H1 (cell line): ENCODE data around the gene EIF4E3. TPM values are rescaled to one million over a fixed set of nuclear protein-coding genes. Genes with fewer than 3 reads are reported as not detected.

Experiments used
- CTCF ChIA-PET: fragments of 300-600 bp; sonication (Branson Sonifier 250); formaldehyde crosslinking; loops from one replicate; lab custom pipeline; 2021; ENCODE audit not compliant: partially characterized antibody; lab: Charles Lee
- POLR2A ChIA-PET: fragments of 300-600 bp; sonication (Branson Sonifier 250); formaldehyde crosslinking; loops from one replicate; lab custom pipeline; 2021; ENCODE audit warnings: inconsistent platforms; ENCODE audit not compliant: partially characterized antibody; lab: Charles Lee
- DNase-seq, 2 experiments: peaks; one replicate each; pipeline versions ENCODE4 v3.0.0 to v3.0.0-alpha.2; 2010 to 2022; ENCODE audit warnings: low spot score in 2 of 2, low read depth in 1 of 2, mixed read lengths in 1 of 2
- FAIRE-seq: peaks from 2 replicates; lab custom pipeline; 2011; peaks lifted over from hg19 to GRCh38; lab: Jason Lieb, UNC
- H2AFZ ChIP-seq: 2 replicates; pipeline ENCODE4 v1.8.1; 2012; ENCODE audit warnings: low read length, inconsistent platforms
- H2AK5ac ChIP-seq: 2 replicates; pipeline ENCODE4 v1.6.1; 2013; ENCODE audit warnings: low read depth, low read length
- H2BK120ac ChIP-seq: replicated peaks from 2 replicates; pipeline ENCODE3; 2013; ENCODE audit warnings: low read depth, low read length, inconsistent platforms
- H2BK12ac ChIP-seq: 2 replicates; pipeline ENCODE4 v1.6.1; 2013; ENCODE audit warnings: low read depth, low read length
- H2BK15ac ChIP-seq: 2 replicates; pipeline ENCODE4 v1.6.1; 2013; ENCODE audit warnings: low read length
- H2BK20ac ChIP-seq: 2 replicates; pipeline ENCODE4 v1.6.1; 2013; ENCODE audit warnings: low read length
- H2BK5ac ChIP-seq: 2 replicates; pipeline ENCODE4 v1.6.1; 2013; ENCODE audit warnings: low read depth, low read length
- H3K14ac ChIP-seq: 2 replicates; pipeline ENCODE4 v1.6.1; 2013; ENCODE audit warnings: inconsistent platforms; ENCODE audit not compliant: insufficient read length
- H3K18ac ChIP-seq: 2 replicates; pipeline ENCODE4 v1.6.1; 2013; ENCODE audit warnings: low read length; ENCODE audit errors: extremely low read depth
- H3K23ac ChIP-seq: 2 replicates; pipeline ENCODE4 v1.6.1; 2013; ENCODE audit warnings: inconsistent platforms; ENCODE audit not compliant: insufficient read length
- H3K23me2 ChIP-seq: 2 replicates; pipeline ENCODE4 v1.6.1; 2013; ENCODE audit warnings: low read depth, low read length
- H3K27ac ChIP-seq: 2 replicates; pipeline ENCODE4 v1.6.1; 2011; ENCODE audit warnings: low read depth, low read length, inconsistent platforms
- H3K27me3 ChIP-seq, 4 experiments: replicated peaks in 1 of 4; 1 replicate in 1 of 4; 2 replicates in 3 of 4; pipeline versions ENCODE4 v1.6.1 to v1.8.1; 2011 to 2013; ENCODE audit warnings: low read length in 3 of 4, mild to moderate bottlenecking in 3 of 4, inconsistent platforms in 2 of 4, mixed read lengths in 2 of 4, moderate library complexity in 1 of 4; ENCODE audit not compliant: control insufficient read depth in 3 of 4, insufficient read depth in 3 of 4; ENCODE audit errors: extremely low read depth in 1 of 4
- H3K36me3 ChIP-seq, 4 experiments: 2 replicates each; pipeline versions ENCODE4 v1.6.1 to v1.8.1; 2011 to 2013; ENCODE audit warnings: mild to moderate bottlenecking in 4 of 4, low read length in 3 of 4, moderate library complexity in 2 of 4, control low read depth in 1 of 4, inconsistent platforms in 1 of 4; ENCODE audit not compliant: insufficient read depth in 4 of 4, control insufficient read depth in 2 of 4
- H3K4ac ChIP-seq: replicated peaks from 2 replicates; pipeline ENCODE3; 2013; ENCODE audit warnings: low read length, low read depth, mixed read lengths, inconsistent platforms; ENCODE audit not compliant: insufficient read length
- H3K4me1 ChIP-seq, 4 experiments: replicated peaks in 1 of 4; 1 replicate in 1 of 4; 2 replicates in 3 of 4; pipeline versions ENCODE4 v1.6.1 to v1.8.1; 2011 to 2013; ENCODE audit warnings: low read length in 3 of 4, inconsistent platforms in 2 of 4, mixed read lengths in 1 of 4; ENCODE audit not compliant: insufficient read depth in 4 of 4, control insufficient read depth in 3 of 4
- H3K4me2 ChIP-seq, 2 experiments: 2 replicates each; pipeline versions ENCODE4 v1.6.1 to v1.8.1; 2011 to 2013; ENCODE audit warnings: low read depth in 2 of 2, low read length in 2 of 2, control low read depth in 1 of 2, inconsistent platforms in 1 of 2, mild to moderate bottlenecking in 1 of 2; ENCODE audit not compliant: insufficient read depth in 1 of 2
- H3K4me3 ChIP-seq, 4 experiments: fragments of 200-600, 300-600 bp in 1 of 4; sonication (generic), shearing (Covaris generic), sonication (Bioruptor Twin) in 1 of 4; 2 replicates each; pipeline versions ENCODE4 v1.5.1 to v1.8.1; 2011 to 2016; ENCODE audit warnings: low read length in 4 of 4, low read depth in 3 of 4, control low read depth in 2 of 4, inconsistent platforms in 2 of 4, mild to moderate bottlenecking in 2 of 4, mixed read lengths in 1 of 4, moderate library complexity in 1 of 4; ENCODE audit not compliant: insufficient read depth in 2 of 4; ENCODE audit errors: extremely low read depth in 1 of 4
- H3K56ac ChIP-seq: replicated peaks from 2 replicates; pipeline ENCODE3; 2013; ENCODE audit warnings: low read depth, mild to moderate bottlenecking, mixed read lengths, low read length, inconsistent platforms; ENCODE audit not compliant: insufficient read length
- H3K79me1 ChIP-seq: 2 replicates; pipeline ENCODE4 v1.6.1; 2013; ENCODE audit warnings: low read depth, low read length, control low read depth
- H3K79me2 ChIP-seq, 2 experiments: 2 replicates each; pipeline versions ENCODE4 v1.6.1 to v1.8.1; 2012 to 2013; ENCODE audit warnings: low read length in 2 of 2, mild to moderate bottlenecking in 2 of 2, inconsistent platforms in 1 of 2; ENCODE audit not compliant: insufficient read depth in 2 of 2, control insufficient read depth in 1 of 2
- H3K9ac ChIP-seq, 4 experiments: replicated peaks in 1 of 4; 1 replicate in 1 of 4; 2 replicates in 3 of 4; pipeline versions ENCODE4 v1.6.1 to v1.8.1; 2011 to 2013; ENCODE audit warnings: low read depth in 3 of 4, low read length in 3 of 4, control low read depth in 2 of 4, mild to moderate bottlenecking in 2 of 4, moderate library complexity in 2 of 4, inconsistent platforms in 1 of 4; ENCODE audit errors: extremely low read depth in 1 of 4
- H3K9me3 ChIP-seq, 2 experiments: 2 replicates each; pipeline versions ENCODE4 v1.6.1 to v1.8.1; 2012 to 2013; ENCODE audit warnings: mild to moderate bottlenecking in 2 of 2, moderate library complexity in 2 of 2, control low read depth in 1 of 2, inconsistent platforms in 1 of 2, low read depth in 1 of 2, low read length in 1 of 2, mixed read lengths in 1 of 2; ENCODE audit not compliant: insufficient read depth in 2 of 2
- H4K20me1 ChIP-seq, 2 experiments: replicated peaks in 1 of 2; 2 replicates each; pipeline versions ENCODE3 to v1.8.1; 2011 to 2013; ENCODE audit warnings: inconsistent platforms in 2 of 2, low read length in 2 of 2, mild to moderate bottlenecking in 1 of 2; ENCODE audit not compliant: insufficient read depth in 2 of 2, control insufficient read depth in 1 of 2
- H4K5ac ChIP-seq: 2 replicates; pipeline ENCODE4 v1.6.1; 2013; ENCODE audit warnings: low read length, low read depth, mixed read lengths, inconsistent platforms; ENCODE audit not compliant: insufficient read length
- H4K8ac ChIP-seq: 2 replicates; pipeline ENCODE4 v1.8.0; 2013; ENCODE audit warnings: mild to moderate bottlenecking, moderate library complexity, low read length, inconsistent platforms; ENCODE audit not compliant: insufficient read depth; ENCODE audit errors: extremely low read depth
- H4K91ac ChIP-seq: replicated peaks from 2 replicates; pipeline ENCODE3; 2013; ENCODE audit warnings: low read length, mixed read lengths, inconsistent platforms; ENCODE audit not compliant: insufficient read length
- KDM4A ChIP-seq: IDR thresholded peaks from one replicate; pipeline ENCODE4 v1.7.1; 2012; ENCODE audit warnings: low read depth, mild to moderate bottlenecking, moderate library complexity, low read length, inconsistent platforms; ENCODE audit not compliant: severe bottlenecking
- TAF1 ChIP-seq: IDR thresholded peaks from 2 replicates; pipeline ENCODE4 v1.6.1; 2011; ENCODE audit warnings: mild to moderate bottlenecking, low read depth, low read length
- WGBS, 2 experiments: shearing (Covaris generic) in 1 of 2; methylation state at CpG; one replicate each; pipeline versions ENCODE4 v1.1.6 to v1.1.7; 2013 to 2015; ENCODE audit warnings: low lambda C conversion rate in 2 of 2, mixed read lengths in 2 of 2, inconsistent platforms in 1 of 2, low coverage in 1 of 2, missing lambda C conversion rate in 1 of 2; ENCODE audit not compliant: insufficient replicate concordance in 2 of 2, insufficient coverage in 1 of 2, insufficient read length in 1 of 2; ENCODE audit errors: extremely low coverage in 1 of 2, missing lambda C conversion rate in 1 of 2; 5-methylcytosine and 5-hydroxymethylcytosine counted together
- polyA plus RNA-seq, 7 experiments: library from polyadenylated mRNA; depleted of rRNA in 3 of 7; stranded (reverse) in 5 of 7; unstranded in 2 of 7; fragments of >200 nt in 5 of 7; fragments of 200-250 nt in 2 of 7; gene quantifications; 1 replicate in 5 of 7; 2 replicates in 1 of 7; 4 replicates in 1 of 7; pipeline versions ENCODE4 v1.2.1 to v1.2.3, GENCODE V29; 2011 to 2013; ENCODE audit warnings: missing spikeins in 2 of 7, mixed read lengths in 2 of 7
- total RNA-seq: library from RNA; stranded (reverse); fragmentation: NEBNext Ultra II Directional; extraction: Animal tissue kit (Norgen Biotek cat#: 25700); gene quantifications from 2 replicates; pipeline ENCODE4 v1.2.1, GENCODE V29; 2021

Gene EIF4E3
- total and polyA plus RNA-seq, 2 of the 8 experiments (the other 6 are each of a cell fraction or from before 2014, with no cell fraction given), result 5.2 to 17.0 TPM

- no peak for FAIRE-seq
These were observed 10.6 kb downstream of the EIF4E3 start for GRCh38 chr3:71714595-71714994.

More at GRCh38 chr3:71714595-71714994, 10.6 kb downstream of the EIF4E3 start:
- Histone ChIP-seq H3K27ac (no peak overlapping the region), H4K20me1 (no peaks in the 10 kb centered on the region), H3K56ac (no peak overlapping the region), H2AFZ (no peak overlapping the region), H3K4me1 (no peaks in the 10 kb centered on the region), H3K4ac (no peak overlapping the region), H3K4me3 (no peak overlapping the region), H2BK15ac (no peak overlapping the region), H3K27me3 (no peaks in the 10 kb centered on the region), H3K9me3 (no peaks in the 10 kb centered on the region), H4K5ac (no peak overlapping the region), H3K23ac (no peak overlapping the region), H2BK5ac (no peak overlapping the region), H3K79me1 (no peaks in the 10 kb centered on the region), H3K36me3 (no peaks in the 10 kb centered on the region), H3K9ac (no peak overlapping the region), H2BK12ac (no peak overlapping the region), H3K23me2 (no peaks in the 10 kb centered on the region), H4K91ac (no peak overlapping the region), H4K8ac (no peak overlapping the region), H3K79me2 (0 out of 4 replicates have a peak, but pooled peaks cover 0 to 3% of the 10 kb centered on the region in 2 experiments), H3K14ac (no peak overlapping the region), H2BK120ac (no peak overlapping the region), H3K4me2 (no peak overlapping the region), H2AK5ac (no peak overlapping the region), H2BK20ac (no peak overlapping the region), H3K18ac (no peak overlapping the region)
- ChIA-PET CTCF (interaction anchor here (1.1 to 7.3 kb wide), 4 partner anchors 16 to 160 kb away, joined by 3 to 66 read pairs (median 9); no protein-coding TSS in a partner anchor), POLR2A (interaction anchor here (1.6 kb wide), 1 partner anchor 9 kb away, joined by 5 read pairs; no protein-coding TSS in a partner anchor)
- DNase-seq, result no peak
- 85% methylated on average over 4 of the region's 4 CpGs; no CpG with 5 or more reads in 1 of the 2 experiments for WGBS, 2 experiments
- TF ChIP-seq TAF1 (no peak), KDM4A (no peak)
